ENCODE data around the gene PGAM1. TPM values are rescaled to one million over a fixed set of nuclear protein-coding genes. Genes with fewer than 3 reads are reported as not detected.

The PGAM1 gene
- polyA plus RNA-seq, 1 of the 3 experiments (the other 2 are of a cell fraction): 398 TPM

GRCh38 chr10:97385565-97385964 is 40.4 kb upstream of the PGAM1 start (continued):
- no peak for TF ChIP-seq USF2 (IDR thresholded peaks at IDR 0.05; ENCODE audit: borderline replicate concordance, low read depth, low read length)

GRCh38 chr10:97388152-97388551 is 37.8 kb upstream of the PGAM1 start:
- Histone ChIP-seq H3K9ac (no peak overlapping the region), H3K27me3 (ENCODE audit: insufficient read depth) (no peaks in the 10 kb centered on the region), H3K4me2 (no peak overlapping the region), H3K4me1 (ENCODE audit: control insufficient read depth in 1 of 2, insufficient read depth in 2 of 2, low read depth in 1 of 2, low read length in 1 of 2) (no peaks in the 10 kb centered on the region), H3K36me3 (replicated peaks in 1 of 2; ENCODE audit: control insufficient read depth in 1 of 2, insufficient read depth in 2 of 2, low read length in 1 of 2) (peaks cover 29 to 51% of the 10 kb centered on the region in 2 experiments), H3K27ac (ENCODE audit: low read depth in 2 of 2, low read length in 1 of 2) (no peak overlapping the region), H3F3A (replicated peaks; ENCODE audit: insufficient read depth) (no peaks in the 10 kb centered on the region), H3K79me2 (ENCODE audit: insufficient read depth) (no peaks in the 10 kb centered on the region), H3K9me2 (no peaks in the 10 kb centered on the region), H3K4me3 (ENCODE audit: low read depth in 2 of 2, low read length in 1 of 2) (no peak overlapping the region), H3K9me3 (no peaks in the 10 kb centered on the region), H4K20me1 (ENCODE audit: insufficient read depth) (no peaks in the 10 kb centered on the region), H2AFZ (ENCODE audit: low read depth) (no peak overlapping the region)
- ChIA-PET POLR2A (interaction anchor here (1.1 kb wide), 1 partner anchor 13 kb away, joined by 4 read pairs; the partner anchor contains the start of gene RRP12), CTCF (no interaction called here)
- WGBS (ENCODE audit: low lambda C conversion rate): 98% methylated on average over 5 of the region's 5 CpGs
- DNase-seq: no peak
- TF ChIP-seq FOXM1 (IDR thresholded peaks at IDR 0.05; ENCODE audit: low read depth) (no peak), SIN3A (IDR thresholded peaks at IDR 0.05; ENCODE audit: borderline replicate concordance, low read depth, low read length) (no peak), POLR2AphosphoS5 (IDR thresholded peaks at IDR 0.05; ENCODE audit: low read depth, low read length) (no peak)

- TF ChIP-seq JUND (IDR thresholded peaks at IDR 0.05) (no peak), NRF1 (IDR thresholded peaks at IDR 0.05; ENCODE audit: low read depth, low read length) (no peak), TCF12 (IDR thresholded peaks at IDR 0.05) (no peak), CHD2 (IDR thresholded peaks at IDR 0.05; ENCODE audit: low read length, partially characterized antibody) (no peak), TEAD4 (IDR thresholded peaks at IDR 0.05; ENCODE audit: borderline replicate concordance, insufficient read depth) (no peak), TAF1 (IDR thresholded peaks at IDR 0.05; ENCODE audit: borderline replicate concordance, low read depth, low read length) (no peak), POLR2AphosphoS5 (IDR thresholded peaks at IDR 0.05; ENCODE audit: low read depth, low read length) (no peak), MEF2A (IDR thresholded peaks at IDR 0.05; ENCODE audit: borderline replicate concordance, low read depth) (no peak), RAD21 (IDR thresholded peaks at IDR 0.05; ENCODE audit: low read length) (no peak), EZH2phosphoT487 (IDR thresholded peaks at IDR 0.05; ENCODE audit: borderline replicate concordance, low read depth) (no peak), GATA2 (CRISPR knock-in tag; IDR thresholded peaks at IDR 0.05) (no peak), REST (IDR thresholded peaks at IDR 0.05; ENCODE audit: low read depth, low read length) (no peak), FOXM1 (IDR thresholded peaks at IDR 0.05; ENCODE audit: low read depth) (no peak)
- H3F3A ChIP-seq (replicated peaks; ENCODE audit: insufficient read depth): no peaks in the 10 kb centered on the region
- no peak overlapping the region for H3K4me3 ChIP-seq (ENCODE audit: low read depth in 2 of 2, low read length in 1 of 2)
- no peak for DNase-seq
- H3K9me2 ChIP-seq: no peaks in the 10 kb centered on the region
- no peaks in the 10 kb centered on the region for H4K20me1 ChIP-seq (ENCODE audit: insufficient read depth)
- H3K9ac ChIP-seq: no peak overlapping the region
- no peaks in the 10 kb centered on the region for H3K27me3 ChIP-seq (ENCODE audit: insufficient read depth)
- H3K27ac ChIP-seq (ENCODE audit: low read depth in 2 of 2, low read length in 1 of 2): no peak overlapping the region
- no peaks in the 10 kb centered on the region for H3K4me1 ChIP-seq (ENCODE audit: control insufficient read depth in 1 of 2, insufficient read depth in 2 of 2, low read depth in 1 of 2, low read length in 1 of 2)
- no peak overlapping the region for H2AFZ ChIP-seq (ENCODE audit: low read depth)
- H3K4me2 ChIP-seq: no peak overlapping the region
- WGBS (ENCODE audit: low lambda C conversion rate): 100% methylated on average over 3 of the region's 5 CpGs
- no peaks in the 10 kb centered on the region for H3K79me2 ChIP-seq (ENCODE audit: insufficient read depth)
- H3K36me3 ChIP-seq (replicated peaks in 1 of 2; ENCODE audit: control insufficient read depth in 1 of 2, insufficient read depth in 2 of 2, low read length in 1 of 2): peaks cover 40 to 41% of the 10 kb centered on the region in 2 experiments
- H3K9me3 ChIP-seq: no peaks in the 10 kb centered on the region
- POLR2A ChIA-PET: no interaction called here
- CTCF ChIA-PET: interaction anchor here (1.3 kb wide), 1 partner anchor 112 kb away, joined by 3 read pairs; no protein-coding TSS in a partner anchor
Measured at GRCh38 chr10:97390091-97390490, 35.9 kb upstream of the PGAM1 start.

All from SK-N-SH (cell line).